ENCODE results near the gene PRR18. TPM values are rescaled to one million over a fixed set of nuclear protein-coding genes. Genes with fewer than 3 reads are reported as not detected.

Gene PRR18
- total RNA-seq, 1 experiment from 2014 or later = not detected

GRCh38 chr6:166278579-166279392 is 29.4 kb downstream of the PRR18 start:
- H3K27me3 ChIP-seq (ENCODE audit: low read length) = peaks cover 16% of the 10 kb centered on the region
- no peak overlapping the region for H3K4me3 ChIP-seq (ENCODE audit: low read length)
- H3K4me2 ChIP-seq (ENCODE audit: low read length) = no peak overlapping the region
- no peaks in the 10 kb centered on the region for H3K9me2 ChIP-seq (replicated peaks; ENCODE audit: low read length)
- POLR2A ChIA-PET (ENCODE audit: unreplicated experiment) = no interaction called here
- H3K27ac ChIP-seq (ENCODE audit: low read length) = no peak overlapping the region
- no TSS peak for BruUV-seq (replicated peaks)
- H3K9me3 ChIP-seq (ENCODE audit: low read length) = no peaks in the 10 kb centered on the region
- ATAC-seq (no peak), DNase-seq (no peak)
- no peak for TF ChIP-seq EZH2phosphoT487 (IDR thresholded peaks at IDR 0.05; ENCODE audit: borderline replicate concordance, low read length)
- no peak for TF ChIP-seq EZH2 (IDR thresholded peaks at IDR 0.05; ENCODE audit: low read length, unreplicated experiment)
- TF ChIP-seq CTCF (conservative IDR thresholded peaks at IDR 0.05; ENCODE audit: low read depth, low read length) = no peak
- H3F3A ChIP-seq (ENCODE audit: low read length, unreplicated experiment) = no peaks in the 10 kb centered on the region
- H4K20me1 ChIP-seq (ENCODE audit: low read length) = no peaks in the 10 kb centered on the region
- H3K4me1 ChIP-seq (ENCODE audit: insufficient read depth, low read length) = no peaks in the 10 kb centered on the region
- no peaks in the 10 kb centered on the region for H3K79me2 ChIP-seq (ENCODE audit: low read length)
- CTCF ChIA-PET = no interaction called here
- H2AFZ ChIP-seq (ENCODE audit: low read length) = no peak overlapping the region
- intact Hi-C loops (cut with micrococcal nuclease) = loop anchor here (5.0 kb wide), 1 partner anchor 104 kb away; the partner anchor contains the start of gene MPC1
- no peaks in the 10 kb centered on the region for H3K36me3 ChIP-seq (ENCODE audit: low read depth, low read length)
- no peak overlapping the region for H3K9ac ChIP-seq (ENCODE audit: low read length)

GRCh38 chr6:166277892-166278578 is 30.2 kb downstream of the PRR18 start:
- POLR2A ChIA-PET (ENCODE audit: unreplicated experiment) = no interaction called here
- H3K27me3 ChIP-seq (ENCODE audit: low read length) = peaks cover 10% of the 10 kb centered on the region; the same call in 1 of the 2 replicates
- no peaks in the 10 kb centered on the region for H3K4me1 ChIP-seq (ENCODE audit: insufficient read depth, low read length)
- no peak overlapping the region for H2AFZ ChIP-seq (ENCODE audit: low read length)
- no peaks in the 10 kb centered on the region for H3K36me3 ChIP-seq (ENCODE audit: low read depth, low read length)
- H3K27ac ChIP-seq (ENCODE audit: low read length) = no peak overlapping the region
- H3K9me2 ChIP-seq (replicated peaks; ENCODE audit: low read length) = no peaks in the 10 kb centered on the region
- H3K79me2 ChIP-seq (ENCODE audit: low read length) = no peaks in the 10 kb centered on the region
- no peak for ATAC-seq
- BruUV-seq (replicated peaks) = no TSS peak
- TF ChIP-seq EZH2phosphoT487 (IDR thresholded peaks at IDR 0.05; ENCODE audit: borderline replicate concordance, low read length) (no peak), EZH2 (IDR thresholded peaks at IDR 0.05; ENCODE audit: low read length, unreplicated experiment) (no peak), CTCF (conservative IDR thresholded peaks at IDR 0.05; ENCODE audit: low read depth, low read length) (no peak)
- no peak for DNase-seq
- intact Hi-C loops (cut with micrococcal nuclease) = loop anchor here (5.0 kb wide), 1 partner anchor 104 kb away; the partner anchor contains the start of gene MPC1
- H3F3A ChIP-seq (ENCODE audit: low read length, unreplicated experiment) = no peaks in the 10 kb centered on the region
- CTCF ChIA-PET = no interaction called here
- H3K9me3 ChIP-seq (ENCODE audit: low read length) = no peaks in the 10 kb centered on the region
- H3K9ac ChIP-seq (ENCODE audit: low read length) = no peak overlapping the region
- H4K20me1 ChIP-seq (ENCODE audit: low read length) = no peaks in the 10 kb centered on the region
- H3K4me2 ChIP-seq (ENCODE audit: low read length) = no peak overlapping the region
- no peak overlapping the region for H3K4me3 ChIP-seq (ENCODE audit: low read length)

All from PC-3 (cell line).